Measurements from ENCODE around the gene CEP70.

Gene CEP70

GRCh38 chr3:138472141-138472825, 121.8 kb downstream of the CEP70 start:
- no peak for DNase-seq (ENCODE audit: extremely low read depth in 1 of 2, low read depth in 1 of 2)

GRCh38 chr3:138471481-138471880, 122.6 kb downstream of the CEP70 start:
- DNase-seq (ENCODE audit: extremely low read depth in 1 of 2, low read depth in 1 of 2), result no peak

- no peak for DNase-seq (ENCODE audit: extremely low read depth in 1 of 2, low read depth in 1 of 2)
Measured at GRCh38 chr3:138470687-138471086, 123.4 kb downstream of the CEP70 start.

- no peak for DNase-seq (ENCODE audit: extremely low read depth in 1 of 2, low read depth in 1 of 2)
Measured at GRCh38 chr3:138469874-138470273, 124.2 kb downstream of the CEP70 start.

GRCh38 chr3:138468886-138469285, 125.2 kb downstream of the CEP70 start:
- DNase-seq (ENCODE audit: extremely low read depth in 1 of 2, low read depth in 1 of 2), result no peak

- DNase-seq (ENCODE audit: extremely low read depth in 1 of 2, low read depth in 1 of 2), result no peak
Measured at GRCh38 chr3:138468451-138468850, 125.6 kb downstream of the CEP70 start.

GRCh38 chr3:138467931-138468330, 126.1 kb downstream of the CEP70 start:
- DNase-seq (ENCODE audit: extremely low read depth in 1 of 2, low read depth in 1 of 2), result no peak

- no peak for DNase-seq (ENCODE audit: extremely low read depth in 1 of 2, low read depth in 1 of 2)
Measured at GRCh38 chr3:138465925-138466324, 128.1 kb downstream of the CEP70 start.

GRCh38 chr3:138465451-138465850, 128.6 kb downstream of the CEP70 start:
- DNase-seq (ENCODE audit: extremely low read depth in 1 of 2, low read depth in 1 of 2), result no peak

GRCh38 chr3:138464491-138464860, 129.6 kb downstream of the CEP70 start:
- no peak for DNase-seq (ENCODE audit: extremely low read depth in 1 of 2, low read depth in 1 of 2)

GRCh38 chr3:138463724-138464490, 130.2 kb downstream of the CEP70 start:
- no peak for DNase-seq (ENCODE audit: extremely low read depth in 1 of 2, low read depth in 1 of 2)

GRCh38 chr3:138461896-138462295, 132.2 kb downstream of the CEP70 start:
- DNase-seq (ENCODE audit: extremely low read depth in 1 of 2, low read depth in 1 of 2), result no peak

- DNase-seq (ENCODE audit: extremely low read depth in 1 of 2, low read depth in 1 of 2), result no peak
Measured at GRCh38 chr3:138461246-138461645, 132.8 kb downstream of the CEP70 start.

GRCh38 chr3:138460536-138461205, 133.4 kb downstream of the CEP70 start:
- DNase-seq (ENCODE audit: extremely low read depth in 1 of 2, low read depth in 1 of 2), result no peak

GRCh38 chr3:138459619-138460535, 134.2 kb downstream of the CEP70 start:
- DNase-seq (ENCODE audit: extremely low read depth in 1 of 2, low read depth in 1 of 2), result no peak

- no peak for DNase-seq (ENCODE audit: extremely low read depth in 1 of 2, low read depth in 1 of 2)
Measured at GRCh38 chr3:138458774-138459499, 135.1 kb downstream of the CEP70 start.

GRCh38 chr3:138457863-138458735, 136.0 kb downstream of the CEP70 start:
- no peak for DNase-seq (ENCODE audit: extremely low read depth in 1 of 2, low read depth in 1 of 2)

GRCh38 chr3:138456961-138457862, 136.8 kb downstream of the CEP70 start:
- DNase-seq (ENCODE audit: extremely low read depth in 1 of 2, low read depth in 1 of 2), result no peak
